ENCODE data around the gene LRGUK.
"Not testable (repeated sequence)": the region's sequence is repeated elsewhere in the genome, so short reads cannot be mapped to it uniquely, and the experiment has no call there.

The LRGUK gene

GRCh38 chr7:134245253-134245652, 118.1 kb downstream of the LRGUK start:
- DNase-seq (ENCODE audit: low read depth) = no peak

GRCh38 chr7:134246347-134246746, 119.2 kb downstream of the LRGUK start:
- DNase-seq (ENCODE audit: low read depth) = no peak

- no peak for DNase-seq (ENCODE audit: low read depth)
These were observed 119.6 kb downstream of the LRGUK start for GRCh38 chr7:134246761-134247160.

- no peak for DNase-seq (ENCODE audit: low read depth)
These were observed 121.1 kb downstream of the LRGUK start for GRCh38 chr7:134248196-134248595.

- DNase-seq (ENCODE audit: low read depth) = peak; percentile 3
These were observed 127.2 kb downstream of the LRGUK start for GRCh38 chr7:134254311-134254710.

GRCh38 chr7:134255814-134256213, 128.7 kb downstream of the LRGUK start:
- no peak for DNase-seq (ENCODE audit: low read depth)

- no peak for DNase-seq (ENCODE audit: low read depth)
These were observed 135.2 kb downstream of the LRGUK start for GRCh38 chr7:134262322-134262721.

- DNase-seq (ENCODE audit: low read depth) = no peak
These were observed 149.8 kb downstream of the LRGUK start for GRCh38 chr7:134276951-134277350.

GRCh38 chr7:134278502-134279153, 151.5 kb downstream of the LRGUK start:
- DNase-seq (ENCODE audit: low read depth) = no peak

- DNase-seq (ENCODE audit: low read depth) = no peak
These were observed 152.2 kb downstream of the LRGUK start for GRCh38 chr7:134279336-134279735.

GRCh38 chr7:134279898-134280297, 152.8 kb downstream of the LRGUK start:
- no peak for DNase-seq (ENCODE audit: low read depth)

- DNase-seq (ENCODE audit: low read depth) = no peak
These were observed 153.4 kb downstream of the LRGUK start for GRCh38 chr7:134280508-134280907.

- DNase-seq (ENCODE audit: low read depth) = no peak
These were observed 156.9 kb downstream of the LRGUK start for GRCh38 chr7:134284011-134284410.

GRCh38 chr7:134284952-134285351, 157.8 kb downstream of the LRGUK start:
- DNase-seq (ENCODE audit: low read depth) = no peak

- DNase-seq (ENCODE audit: low read depth) = no peak
These were observed 160.9 kb downstream of the LRGUK start for GRCh38 chr7:134287916-134288659.

GRCh38 chr7:134289423-134289822, 162.3 kb downstream of the LRGUK start:
- DNase-seq (ENCODE audit: low read depth) = peak; percentile 21

- DNase-seq (ENCODE audit: low read depth) = no peak
These were observed 162.7 kb downstream of the LRGUK start for GRCh38 chr7:134289841-134290240.

GRCh38 chr7:134290286-134290685, 163.1 kb downstream of the LRGUK start:
- no peak for DNase-seq (ENCODE audit: low read depth)

- no peak for DNase-seq (ENCODE audit: low read depth)
These were observed 166.0 kb downstream of the LRGUK start for GRCh38 chr7:134293002-134293740.

- not testable (repeated sequence) for DNase-seq (ENCODE audit: low read depth)
These were observed 168.8 kb downstream of the LRGUK start for GRCh38 chr7:134295982-134296381.

- DNase-seq (ENCODE audit: low read depth) = no peak
These were observed 170.3 kb downstream of the LRGUK start for GRCh38 chr7:134297489-134297888.

- DNase-seq (ENCODE audit: low read depth) = no peak
These were observed 172.0 kb downstream of the LRGUK start for GRCh38 chr7:134298902-134299683.
